KOPT-K1 (cell line): ENCODE data around the gene GPC5.

ENCODE experiments used
- H3K27ac ChIP-seq: fragments of 200-600 bp; sonication (generic); 2 replicates; pipeline ENCODE4 v1.5.1; 2016; ENCODE audit warnings: antibody characterized with exemption, mild to moderate bottlenecking, low read depth, low read length; ENCODE audit not compliant: poor library complexity, severe bottlenecking
- H3K36me3 ChIP-seq: fragments of 200-600 bp; sonication (generic); 2 replicates; pipeline ENCODE4 v1.5.1; 2017; ENCODE audit warnings: antibody characterized with exemption, mild to moderate bottlenecking, low read length, moderate library complexity; ENCODE audit not compliant: insufficient read depth
- H3K9me3 ChIP-seq: fragments of 200-600 bp; sonication (generic); 2 replicates; pipeline ENCODE4 v1.5.1; 2017; ENCODE audit warnings: antibody characterized with exemption, low read length, mild to moderate bottlenecking; ENCODE audit not compliant: insufficient read depth, poor library complexity, severe bottlenecking

The GPC5 gene

GRCh38 chr13:91467236-91467635 is 68.8 kb downstream of the GPC5 start:
- no peaks in the 10 kb centered on the region for H3K36me3 ChIP-seq
- H3K27ac ChIP-seq = no peak overlapping the region
- H3K9me3 ChIP-seq = no peaks in the 10 kb centered on the region

- no peaks in the 10 kb centered on the region for H3K36me3 ChIP-seq
- H3K27ac ChIP-seq = no peak overlapping the region
- no peaks in the 10 kb centered on the region for H3K9me3 ChIP-seq
These were observed 69.9 kb downstream of the GPC5 start for GRCh38 chr13:91468301-91468700.

GRCh38 chr13:91470084-91470621 is 71.7 kb downstream of the GPC5 start:
- Histone ChIP-seq H3K36me3 (no peaks in the 10 kb centered on the region), H3K27ac (no peak overlapping the region), H3K9me3 (no peaks in the 10 kb centered on the region)

GRCh38 chr13:91470681-91471080 is 72.3 kb downstream of the GPC5 start:
- Histone ChIP-seq H3K27ac (no peak overlapping the region), H3K36me3 (no peaks in the 10 kb centered on the region), H3K9me3 (no peaks in the 10 kb centered on the region)

GRCh38 chr13:91482427-91482826 is 84.0 kb downstream of the GPC5 start:
- H3K36me3 ChIP-seq = no peaks in the 10 kb centered on the region
- H3K9me3 ChIP-seq = no peaks in the 10 kb centered on the region
- H3K27ac ChIP-seq = no peak overlapping the region

GRCh38 chr13:91491980-91492379 is 93.6 kb downstream of the GPC5 start:
- H3K36me3 ChIP-seq = no peaks in the 10 kb centered on the region
- H3K9me3 ChIP-seq = no peaks in the 10 kb centered on the region
- H3K27ac ChIP-seq = no peak overlapping the region

- Histone ChIP-seq H3K9me3 (no peaks in the 10 kb centered on the region), H3K27ac (no peak overlapping the region), H3K36me3 (no peaks in the 10 kb centered on the region)
These were observed 95.0 kb downstream of the GPC5 start for GRCh38 chr13:91493442-91493841.

GRCh38 chr13:91498298-91498697 is 99.9 kb downstream of the GPC5 start:
- Histone ChIP-seq H3K27ac (no peak overlapping the region), H3K9me3 (no peaks in the 10 kb centered on the region), H3K36me3 (no peaks in the 10 kb centered on the region)

- H3K36me3 ChIP-seq = no peaks in the 10 kb centered on the region
- H3K27ac ChIP-seq = no peak overlapping the region
- H3K9me3 ChIP-seq = no peaks in the 10 kb centered on the region
These were observed 105.8 kb downstream of the GPC5 start for GRCh38 chr13:91504216-91504615.

- Histone ChIP-seq H3K36me3 (no peaks in the 10 kb centered on the region), H3K27ac (no peak overlapping the region), H3K9me3 (no peaks in the 10 kb centered on the region)
These were observed 108.3 kb downstream of the GPC5 start for GRCh38 chr13:91506759-91507158.

GRCh38 chr13:91510058-91510457 is 111.6 kb downstream of the GPC5 start:
- Histone ChIP-seq H3K27ac (no peak overlapping the region), H3K36me3 (no peaks in the 10 kb centered on the region), H3K9me3 (no peaks in the 10 kb centered on the region)

GRCh38 chr13:91513790-91514189 is 115.4 kb downstream of the GPC5 start:
- H3K36me3 ChIP-seq = no peaks in the 10 kb centered on the region
- H3K27ac ChIP-seq = no peak overlapping the region
- H3K9me3 ChIP-seq = no peaks in the 10 kb centered on the region

- no peaks in the 10 kb centered on the region for H3K36me3 ChIP-seq
- H3K9me3 ChIP-seq = no peaks in the 10 kb centered on the region
These were observed 118.4 kb downstream of the GPC5 start for GRCh38 chr13:91516799-91517198.

GRCh38 chr13:91520952-91521351 is 122.5 kb downstream of the GPC5 start:
- Histone ChIP-seq H3K36me3 (no peaks in the 10 kb centered on the region), H3K9me3 (no peaks in the 10 kb centered on the region), H3K27ac (no peak overlapping the region)

More at GRCh38 chr13:91516799-91517198, 118.4 kb downstream of the GPC5 start:
- H3K27ac ChIP-seq = no peak overlapping the region

GRCh38 chr13:91523116-91523515 is 124.7 kb downstream of the GPC5 start:
- Histone ChIP-seq H3K27ac (no peak overlapping the region), H3K36me3 (no peaks in the 10 kb centered on the region), H3K9me3 (no peaks in the 10 kb centered on the region)

- no peaks in the 10 kb centered on the region for H3K36me3 ChIP-seq
- no peak overlapping the region for H3K27ac ChIP-seq
- H3K9me3 ChIP-seq = no peaks in the 10 kb centered on the region
These were observed 128.2 kb downstream of the GPC5 start for GRCh38 chr13:91526543-91527033.
